CD14-positive monocyte (primary cell): ENCODE results near the gene RIPPLY3. TPM values are rescaled to one million over a fixed set of nuclear protein-coding genes. Genes with fewer than 3 reads are reported as not detected.

Experiments used
- DNase-seq, 3 donors: peaks; one replicate each; pipeline ENCODE4 v3.0.0-alpha.2; 2011 to 2022
- H2AFZ ChIP-seq: 2 replicates; pipeline ENCODE4 v1.6.0; 2012; ENCODE audit warnings: mild to moderate bottlenecking, low read depth, low read length, inconsistent platforms; ENCODE audit not compliant: insufficient read depth, poor library complexity, severe bottlenecking
- H3K27ac ChIP-seq, 2 donors: 1 replicate in 1 of 2; 2 replicates in 1 of 2; pipeline ENCODE4 v1.5.1; 2012 to 2013; ENCODE audit warnings: low read length in 2 of 2, control low read depth in 1 of 2, inconsistent platforms in 1 of 2, low read depth in 1 of 2, mild to moderate bottlenecking in 1 of 2
- H3K27me3 ChIP-seq, 2 donors: one replicate each; pipeline versions ENCODE4 v1.6.0 to v1.6.1; 2011 to 2013; ENCODE audit warnings: low read length in 2 of 2; ENCODE audit not compliant: control insufficient read depth in 2 of 2, insufficient read depth in 2 of 2
- H3K36me3 ChIP-seq, 2 donors: replicated peaks in 1 of 2; 1 replicate in 1 of 2; 2 replicates in 1 of 2; pipeline versions ENCODE4 v1.5.1 to v1.6.1; 2012 to 2013; ENCODE audit warnings: low read length in 2 of 2, control low read depth in 1 of 2, inconsistent platforms in 1 of 2, mild to moderate bottlenecking in 1 of 2; ENCODE audit not compliant: insufficient read depth in 2 of 2, control insufficient read depth in 1 of 2
- H3K4me1 ChIP-seq, 2 donors: 1 replicate in 1 of 2; 2 replicates in 1 of 2; pipeline versions ENCODE4 v1.5.1 to v1.6.1; 2012 to 2013; ENCODE audit warnings: low read length in 2 of 2, control low read depth in 1 of 2, inconsistent platforms in 1 of 2, mild to moderate bottlenecking in 1 of 2, moderate library complexity in 1 of 2; ENCODE audit not compliant: insufficient read depth in 2 of 2, control insufficient read depth in 1 of 2
- H3K4me2 ChIP-seq: replicated peaks from 2 replicates; pipeline ENCODE3; 2012; ENCODE audit warnings: low read length, moderate library complexity, mild to moderate bottlenecking; ENCODE audit not compliant: poor library complexity, severe bottlenecking; ENCODE audit errors: extremely low read depth
- H3K4me3 ChIP-seq, 3 experiments: fragments of 200-600 bp in 1 of 3; sonication (generic) in 1 of 3; replicated peaks in 1 of 3; 1 replicate in 2 of 3; 2 replicates in 1 of 3; pipeline ENCODE4 v1.5.1; 2011 to 2013; ENCODE audit warnings: low read length in 3 of 3, mild to moderate bottlenecking in 3 of 3, control low read depth in 2 of 3, low read depth in 2 of 3, inconsistent platforms in 1 of 3, moderate library complexity in 1 of 3
- H3K79me2 ChIP-seq: 2 replicates; pipeline ENCODE4 v1.6.0; 2012; ENCODE audit warnings: mild to moderate bottlenecking, control low read depth, inconsistent platforms, low read length, moderate library complexity; ENCODE audit not compliant: insufficient read depth
- H3K9ac ChIP-seq: 2 replicates; pipeline ENCODE4 v1.6.0; 2017; ENCODE audit warnings: low read length, mild to moderate bottlenecking; ENCODE audit not compliant: insufficient read depth, poor library complexity, severe bottlenecking
- H3K9me3 ChIP-seq, 2 donors: replicated peaks in 1 of 2; 1 replicate in 1 of 2; 2 replicates in 1 of 2; pipeline versions ENCODE4 v1.5.1 to v1.6.1; 2012 to 2013; ENCODE audit warnings: low read length in 2 of 2, control low read depth in 1 of 2; ENCODE audit not compliant: control insufficient read depth in 1 of 2, insufficient read depth in 1 of 2
- H4K20me1 ChIP-seq: 2 replicates; pipeline ENCODE4 v1.6.0; 2012; ENCODE audit warnings: mild to moderate bottlenecking, low read length, control low read depth, moderate library complexity; ENCODE audit not compliant: insufficient read depth
- H3K27ac Mint-ChIP-seq, 7 donors: one replicate each; pipeline ENCODE4 v1.8.0; 2020; ENCODE audit warnings: mild to moderate bottlenecking in 7 of 7, mixed read lengths in 7 of 7, moderate library complexity in 6 of 7, inconsistent platforms in 2 of 7
- H3K27me3 Mint-ChIP-seq, 3 donors: one replicate each; pipeline ENCODE4 v1.8.0; 2021 to 2022; ENCODE audit warnings: low read depth in 3 of 3, mild to moderate bottlenecking in 3 of 3, mixed read lengths in 3 of 3, moderate library complexity in 3 of 3, inconsistent platforms in 1 of 3
- H3K36me3 Mint-ChIP-seq, 2 donors: one replicate each; pipeline ENCODE4 v1.8.0; 2020; ENCODE audit warnings: mixed read lengths in 2 of 2, inconsistent platforms in 1 of 2, mild to moderate bottlenecking in 1 of 2
- H3K4me1 Mint-ChIP-seq: one replicate; pipeline ENCODE4 v1.8.0; 2020; ENCODE audit warnings: mild to moderate bottlenecking, mixed read lengths
- H3K4me3 Mint-ChIP-seq, 2 donors: one replicate each; pipeline ENCODE4 v1.8.0; 2020; ENCODE audit warnings: mild to moderate bottlenecking in 2 of 2, mixed read lengths in 2 of 2, moderate library complexity in 1 of 2
- H3K9me3 Mint-ChIP-seq, 7 donors: one replicate each; pipeline ENCODE4 v1.8.0; 2020 to 2022; ENCODE audit warnings: mixed read lengths in 7 of 7, mild to moderate bottlenecking in 6 of 7, moderate library complexity in 6 of 7, inconsistent platforms in 2 of 7
- CTCF ChIP-seq: fragments of 200-600 bp; IDR thresholded peaks from one replicate; pipeline ENCODE4 v1.8.0; 2022; ENCODE audit warnings: antibody characterized with exemption, mild to moderate bottlenecking
- WGBS: methylation state at CpG from one replicate; pipeline ENCODE4 v1.1.5; 2013; ENCODE audit warnings: missing lambda C conversion rate; ENCODE audit not compliant: insufficient coverage; 5-methylcytosine and 5-hydroxymethylcytosine counted together
- intact Hi-C, 2 donors: fragments of 100-400 bp; cut with micrococcal nuclease; formaldehyde crosslinking; loops; one replicate each; pipeline versions ENCODE4 v1.15.0 to v1.15.1; 2023
- polyA plus RNA-seq, 3 donors: library from polyadenylated mRNA; depleted of rRNA in 1 of 3; unstranded in 2 of 3; stranded (reverse) in 1 of 3; fragments of 300-500 nt in 2 of 3; fragments of >200 nt in 1 of 3; fragmentation: Illumina TruSeq in 2 of 3; gene quantifications; 1 replicate in 2 of 3; 2 replicates in 1 of 3; pipeline ENCODE4 v1.2.3, GENCODE V29; 2012 to 2021

RIPPLY3 gene
- polyA plus RNA-seq, 3 donors: not detected

- Histone ChIP-seq H3K4me3 (no peak overlapping the region), H3K79me2 (no peaks in the 10 kb centered on the region), H3K27me3 (no peaks in the 10 kb centered on the region), H4K20me1 (no peaks in the 10 kb centered on the region), H3K27ac (no peak overlapping the region), H3K36me3 (no peaks in the 10 kb centered on the region), H3K4me2 (no peak overlapping the region), H3K9me3 (no peaks in the 10 kb centered on the region), H3K4me1 (no peaks in the 10 kb centered on the region), H2AFZ (no peak overlapping the region), H3K9ac (no peak overlapping the region)
- Mint-ChIP-seq H3K27me3 (peaks cover 0 to 4% (median 2%) of the 10 kb centered on the region in 3 donors), H3K36me3 (no peaks in the 10 kb centered on the region), H3K27ac (no peak overlapping the region), H3K4me1 (no peaks in the 10 kb centered on the region), H3K9me3 (peaks cover 0 to 9% (median 0%) of the 10 kb centered on the region in 7 donors), H3K4me3 (no peak overlapping the region)
- intact Hi-C loops: no loop called here
- DNase-seq: no peak
- WGBS: 89% methylated on average over 4 of the region's 4 CpGs
- TF ChIP-seq CTCF: no peak
These were observed 22.1 kb downstream of the RIPPLY3 start for GRCh38 chr21:37028570-37028969.

- no peak overlapping the region for H3K27ac ChIP-seq
- H3K27ac Mint-ChIP-seq: no peak overlapping the region
- no peaks in the 10 kb centered on the region for H3K36me3 ChIP-seq
- peaks cover 0 to 4% (median 2%) of the 10 kb centered on the region in 3 donors for H3K27me3 Mint-ChIP-seq
- no peaks in the 10 kb centered on the region for H3K79me2 ChIP-seq
- peak overlapping the region in 1 of 2 donors; percentile 4 for H3K4me3 Mint-ChIP-seq
- no peaks in the 10 kb centered on the region for H3K36me3 Mint-ChIP-seq
- DNase-seq: no peak
- H3K4me2 ChIP-seq: no peak overlapping the region
- intact Hi-C loops: no loop called here
- H3K9me3 Mint-ChIP-seq: peaks cover 0 to 9% (median 0%) of the 10 kb centered on the region in 7 donors
- H3K4me1 Mint-ChIP-seq: no peaks in the 10 kb centered on the region
- no peaks in the 10 kb centered on the region for H4K20me1 ChIP-seq
- H3K27me3 ChIP-seq: no peaks in the 10 kb centered on the region
- WGBS: 97% methylated on average over 3 of the region's 4 CpGs
- H3K4me3 ChIP-seq: no peak overlapping the region
- no peak overlapping the region for H3K9ac ChIP-seq
- H2AFZ ChIP-seq: no peak overlapping the region
- H3K9me3 ChIP-seq: no peaks in the 10 kb centered on the region
- TF ChIP-seq CTCF: no peak
- no peaks in the 10 kb centered on the region for H3K4me1 ChIP-seq
These were observed 24.4 kb downstream of the RIPPLY3 start for GRCh38 chr21:37030864-37031263.
